IPS-15b (cell line): ENCODE data around the gene SYCP1.
"Not testable (repeated sequence)": the region's sequence is repeated elsewhere in the genome, so short reads cannot be mapped to it uniquely, and the experiment has no call there.

Source experiments
- H3K27me3 ChIP-seq: one replicate; pipeline ENCODE4 v1.6.1; 2013; ENCODE audit warnings: low read length; ENCODE audit not compliant: control insufficient read depth, insufficient read depth
- H3K36me3 ChIP-seq: one replicate; pipeline ENCODE4 v1.6.1; 2013; ENCODE audit warnings: low read length; ENCODE audit not compliant: control insufficient read depth, insufficient read depth
- H3K4me1 ChIP-seq: one replicate; pipeline ENCODE4 v1.6.1; 2013; ENCODE audit warnings: mild to moderate bottlenecking, low read length; ENCODE audit not compliant: control insufficient read depth, insufficient read depth
- H3K4me3 ChIP-seq: one replicate; pipeline ENCODE4 v1.5.1; 2013; ENCODE audit warnings: low read depth, low read length
- H3K9ac ChIP-seq: one replicate; pipeline ENCODE4 v1.6.1; 2013; ENCODE audit warnings: low read depth, mild to moderate bottlenecking, low read length
- H3K9me3 ChIP-seq: one replicate; pipeline ENCODE4 v1.6.1; 2013; ENCODE audit warnings: mild to moderate bottlenecking, low read length; ENCODE audit not compliant: control insufficient read depth, insufficient read depth

The SYCP1 gene, protein sequence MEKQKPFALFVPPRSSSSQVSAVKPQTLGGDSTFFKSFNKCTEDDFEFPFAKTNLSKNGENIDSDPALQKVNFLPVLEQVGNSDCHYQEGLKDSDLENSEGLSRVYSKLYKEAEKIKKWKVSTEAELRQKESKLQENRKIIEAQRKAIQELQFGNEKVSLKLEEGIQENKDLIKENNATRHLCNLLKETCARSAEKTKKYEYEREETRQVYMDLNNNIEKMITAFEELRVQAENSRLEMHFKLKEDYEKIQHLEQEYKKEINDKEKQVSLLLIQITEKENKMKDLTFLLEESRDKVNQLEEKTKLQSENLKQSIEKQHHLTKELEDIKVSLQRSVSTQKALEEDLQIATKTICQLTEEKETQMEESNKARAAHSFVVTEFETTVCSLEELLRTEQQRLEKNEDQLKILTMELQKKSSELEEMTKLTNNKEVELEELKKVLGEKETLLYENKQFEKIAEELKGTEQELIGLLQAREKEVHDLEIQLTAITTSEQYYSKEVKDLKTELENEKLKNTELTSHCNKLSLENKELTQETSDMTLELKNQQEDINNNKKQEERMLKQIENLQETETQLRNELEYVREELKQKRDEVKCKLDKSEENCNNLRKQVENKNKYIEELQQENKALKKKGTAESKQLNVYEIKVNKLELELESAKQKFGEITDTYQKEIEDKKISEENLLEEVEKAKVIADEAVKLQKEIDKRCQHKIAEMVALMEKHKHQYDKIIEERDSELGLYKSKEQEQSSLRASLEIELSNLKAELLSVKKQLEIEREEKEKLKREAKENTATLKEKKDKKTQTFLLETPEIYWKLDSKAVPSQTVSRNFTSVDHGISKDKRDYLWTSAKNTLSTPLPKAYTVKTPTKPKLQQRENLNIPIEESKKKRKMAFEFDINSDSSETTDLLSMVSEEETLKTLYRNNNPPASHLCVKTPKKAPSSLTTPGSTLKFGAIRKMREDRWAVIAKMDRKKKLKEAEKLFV

GRCh38 chr1:114854693-114855320, at the start of gene SYCP1:
TSS of gene SYCP1 (plus strand) at chr1:114854863. CDS start at chr1:114855465, 602 bp downstream.
- peak within 1 kb of the TSS; percentile 44 for H3K4me3 ChIP-seq
- H3K27me3 ChIP-seq, result peaks cover 24% of the 10 kb centered on the region
- no peaks in the 10 kb centered on the region for H3K9me3 ChIP-seq
- no peaks in the 10 kb centered on the region for H3K36me3 ChIP-seq
- no peaks in the 10 kb centered on the region for H3K4me1 ChIP-seq
- no peak within 1 kb of the TSS for H3K9ac ChIP-seq

DNA sequence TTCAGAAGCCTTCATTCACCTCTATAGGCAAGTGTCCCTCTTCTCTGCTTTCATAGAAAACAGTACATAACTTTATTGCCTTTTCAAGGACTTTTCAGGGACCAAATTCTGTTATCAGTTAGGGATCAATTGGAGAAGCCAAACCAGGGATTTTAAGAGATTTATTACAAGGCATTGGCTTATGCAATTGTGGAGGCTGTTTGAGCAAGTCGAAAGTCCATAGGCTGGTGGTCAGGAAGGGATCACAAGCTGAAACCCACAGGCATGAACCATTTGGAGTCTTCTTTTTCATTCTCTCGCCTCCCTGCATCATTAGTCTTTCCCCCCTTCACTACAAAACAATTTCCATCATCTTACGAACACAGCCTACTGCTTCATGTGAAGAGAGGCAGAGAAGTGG, 34.8 kb upstream of the SYCP1 start:
- no peaks in the 10 kb centered on the region for H3K9me3 ChIP-seq
- H3K9ac ChIP-seq, result no peak overlapping the region
- no peaks in the 10 kb centered on the region for H3K4me1 ChIP-seq
- no peaks in the 10 kb centered on the region for H3K36me3 ChIP-seq
- H3K27me3 ChIP-seq, result no peaks in the 10 kb centered on the region
- no peak overlapping the region for H3K4me3 ChIP-seq

DNA sequence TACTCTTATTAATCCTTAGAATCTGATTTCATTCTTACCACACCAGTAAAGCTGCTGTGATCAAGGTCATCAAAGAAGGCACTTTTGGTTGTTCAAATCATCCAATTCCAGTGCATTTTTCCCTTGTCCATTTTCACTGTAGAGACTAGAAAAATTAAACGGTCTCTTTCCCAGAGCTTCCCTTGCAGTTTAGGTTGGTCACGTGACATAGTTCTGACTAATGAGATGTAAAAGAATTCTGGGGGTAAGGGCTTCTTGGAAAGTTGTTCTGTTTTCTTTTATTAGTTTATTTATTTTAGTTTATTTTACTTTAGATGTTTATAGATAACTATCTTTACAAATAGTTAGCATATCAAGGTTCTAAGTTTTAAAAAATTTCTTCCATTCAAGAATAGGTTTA, 34.3 kb upstream of the SYCP1 start:
- no peak overlapping the region for H3K9ac ChIP-seq
- H3K27me3 ChIP-seq, result no peaks in the 10 kb centered on the region
- H3K4me3 ChIP-seq, result no peak overlapping the region
- no peaks in the 10 kb centered on the region for H3K9me3 ChIP-seq
- H3K4me1 ChIP-seq, result no peaks in the 10 kb centered on the region
- no peaks in the 10 kb centered on the region for H3K36me3 ChIP-seq

DNA sequence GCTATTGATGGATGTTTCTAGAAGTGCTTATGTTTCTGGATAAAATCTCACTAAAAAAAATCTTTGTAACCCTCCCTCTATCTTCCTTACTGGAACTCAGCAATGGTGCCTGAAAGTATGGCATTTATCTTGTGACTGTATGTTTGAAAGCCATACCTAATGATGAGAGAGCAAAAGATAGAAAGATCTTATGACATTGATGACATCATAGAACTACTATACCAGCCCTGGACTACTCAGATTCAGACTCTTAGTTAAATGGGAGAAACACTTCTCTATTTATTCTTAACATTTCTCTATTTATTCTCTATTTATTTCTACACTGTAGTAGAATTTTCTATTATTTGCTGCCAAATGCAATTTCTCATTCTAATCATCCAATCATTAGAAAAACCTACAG, 32.7 kb upstream of the SYCP1 start:
- H3K36me3 ChIP-seq, result no peaks in the 10 kb centered on the region
- no peaks in the 10 kb centered on the region for H3K27me3 ChIP-seq
- no peak overlapping the region for H3K4me3 ChIP-seq
- H3K4me1 ChIP-seq, result no peaks in the 10 kb centered on the region
- H3K9ac ChIP-seq, result no peak overlapping the region
- no peaks in the 10 kb centered on the region for H3K9me3 ChIP-seq

GRCh38 chr1:114828251-114828650, 26.4 kb upstream of the SYCP1 start:
- H3K9me3 ChIP-seq, result no peaks in the 10 kb centered on the region
- no peaks in the 10 kb centered on the region for H3K27me3 ChIP-seq
- H3K36me3 ChIP-seq, result no peaks in the 10 kb centered on the region
- H3K9ac ChIP-seq, result no peak overlapping the region
- H3K4me1 ChIP-seq, result no peaks in the 10 kb centered on the region
- no peak overlapping the region for H3K4me3 ChIP-seq

DNA sequence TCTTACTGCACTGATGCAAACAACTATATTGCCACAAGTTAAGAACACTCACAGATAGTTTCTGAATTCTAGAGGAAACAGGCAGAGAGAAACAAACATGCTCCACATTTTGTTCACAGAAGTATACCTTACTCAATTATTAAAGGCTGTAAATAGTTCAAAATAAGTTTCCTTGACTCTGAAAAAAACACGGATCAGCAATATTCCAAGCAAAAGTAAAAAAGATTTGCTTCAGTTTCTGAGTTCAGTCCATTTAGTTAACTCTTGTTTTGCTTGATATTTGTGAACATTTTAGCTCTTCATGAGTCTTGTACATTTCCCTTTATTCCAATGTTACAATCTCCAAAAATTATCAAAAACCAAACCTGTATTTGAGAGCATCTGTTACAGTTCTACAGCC, 24.6 kb upstream of the SYCP1 start:
- not testable (repeated sequence) for H3K9me3 ChIP-seq, H3K36me3 ChIP-seq

GRCh38 chr1:114831276-114831994, 23.2 kb upstream of the SYCP1 start:
- Histone ChIP-seq H3K27me3 (no peaks in the 10 kb centered on the region), H3K9ac (no peak overlapping the region), H3K4me3 (no peak overlapping the region), H3K9me3 (no peaks in the 10 kb centered on the region), H3K4me1 (no peaks in the 10 kb centered on the region), H3K36me3 (no peaks in the 10 kb centered on the region)

More for the DNA sequence above, 24.6 kb upstream of the SYCP1 start:
- not testable (repeated sequence) for H3K27me3 ChIP-seq, H3K9ac ChIP-seq, H3K4me1 ChIP-seq, H3K4me3 ChIP-seq

DNA sequence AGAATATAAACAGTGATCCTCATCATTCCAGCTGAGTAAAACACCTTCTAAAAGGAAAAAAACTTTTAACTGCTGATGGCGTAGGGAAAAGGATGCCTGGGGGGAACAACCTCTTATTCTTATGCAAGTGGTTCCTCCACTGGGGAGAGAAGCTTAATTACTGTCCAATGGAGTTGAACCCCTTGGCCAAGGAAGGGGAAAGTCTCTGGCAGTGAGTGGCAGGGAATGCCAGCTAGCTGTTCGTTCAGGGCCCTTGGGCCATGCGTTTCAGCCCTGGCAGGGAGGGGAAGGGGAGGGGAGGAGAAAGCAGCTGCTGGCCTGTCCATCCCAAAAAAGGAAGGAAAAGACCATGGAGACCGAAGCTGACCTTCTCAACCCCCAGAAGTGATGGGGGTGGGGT, 22.6 kb upstream of the SYCP1 start:
- no peaks in the 10 kb centered on the region for H3K4me1 ChIP-seq
- H3K4me3 ChIP-seq, result no peak overlapping the region
- H3K9ac ChIP-seq, result no peak overlapping the region
- no peaks in the 10 kb centered on the region for H3K36me3 ChIP-seq
- H3K9me3 ChIP-seq, result no peaks in the 10 kb centered on the region
- H3K27me3 ChIP-seq, result no peaks in the 10 kb centered on the region

- Histone ChIP-seq H3K27me3 (no peaks in the 10 kb centered on the region), H3K9ac (no peak overlapping the region), H3K36me3 (no peaks in the 10 kb centered on the region), H3K9me3 (no peaks in the 10 kb centered on the region), H3K4me1 (no peaks in the 10 kb centered on the region), H3K4me3 (no peak overlapping the region)
These were observed 21.2 kb upstream of the SYCP1 start for GRCh38 chr1:114833421-114833820.

DNA sequence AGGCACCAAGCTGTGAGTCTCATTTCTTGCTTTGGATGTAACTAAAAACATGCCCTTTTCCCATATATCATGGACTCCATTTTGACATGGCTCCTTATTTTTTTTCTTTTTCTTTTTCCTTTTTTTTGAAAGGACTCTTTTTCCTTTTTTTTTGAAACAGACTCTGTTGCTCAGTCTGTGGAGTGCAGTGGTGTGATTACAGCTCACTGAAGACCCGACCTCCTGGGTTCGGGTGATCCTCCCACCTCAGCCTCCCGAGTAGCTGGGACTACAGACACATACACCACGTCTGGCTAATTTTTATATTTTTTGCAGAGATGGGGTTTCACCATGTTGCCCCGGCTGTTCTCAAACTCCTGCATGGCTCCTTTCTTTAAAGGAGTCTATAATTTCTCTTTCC, 10.4 kb upstream of the SYCP1 start:
- H3K4me1 ChIP-seq, result no peaks in the 10 kb centered on the region
- H3K9ac ChIP-seq, result no peak overlapping the region
- H3K9me3 ChIP-seq, result no peaks in the 10 kb centered on the region
- H3K27me3 ChIP-seq, result no peaks in the 10 kb centered on the region
- H3K36me3 ChIP-seq, result no peaks in the 10 kb centered on the region
- H3K4me3 ChIP-seq, result no peak overlapping the region

GRCh38 chr1:114853584-114853983, 1.1 kb upstream of the SYCP1 start:
- Histone ChIP-seq H3K27me3 (peaks cover 24% of the 10 kb centered on the region), H3K36me3 (no peaks in the 10 kb centered on the region), H3K9ac (no peak overlapping the region), H3K4me1 (no peaks in the 10 kb centered on the region), H3K9me3 (no peaks in the 10 kb centered on the region), H3K4me3 (no peak overlapping the region)
